ENCODE results near the gene OR1I1.
"Not testable (repeated sequence)": the region's sequence is repeated elsewhere in the genome, so short reads cannot be mapped to it uniquely, and the experiment has no call there.

Gene OR1I1, protein sequence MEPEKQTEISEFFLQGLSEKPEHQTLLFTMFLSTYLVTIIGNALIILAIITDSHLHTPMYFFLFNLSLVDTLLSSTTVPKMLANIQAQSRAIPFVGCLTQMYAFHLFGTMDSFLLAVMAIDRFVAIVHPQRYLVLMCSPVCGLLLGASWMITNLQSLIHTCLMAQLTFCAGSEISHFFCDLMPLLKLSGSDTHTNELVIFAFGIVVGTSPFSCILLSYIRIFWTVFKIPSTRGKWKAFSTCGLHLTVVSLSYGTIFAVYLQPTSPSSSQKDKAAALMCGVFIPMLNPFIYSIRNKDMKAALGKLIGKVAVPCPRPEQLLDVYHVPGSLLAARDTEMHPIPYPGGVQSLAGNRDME

DNA sequence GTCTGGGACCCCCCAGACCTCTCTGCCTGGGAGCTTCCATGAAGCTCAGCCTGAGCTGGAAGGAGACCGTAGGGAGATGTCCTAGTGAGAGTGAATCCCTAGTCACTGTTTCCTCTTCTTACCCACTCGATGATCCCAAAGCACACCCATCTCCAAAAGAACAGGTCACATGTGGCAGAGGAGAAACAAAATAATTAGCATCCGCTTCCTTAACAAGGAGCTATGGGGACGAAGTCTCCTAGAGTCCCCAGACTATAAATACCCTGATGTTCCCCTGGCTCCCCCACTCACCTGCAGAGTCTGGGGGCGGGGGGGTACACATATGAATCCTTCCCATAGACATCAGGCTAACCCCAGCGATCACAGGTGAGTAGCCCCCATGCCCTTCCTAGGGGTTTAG, at the start of gene OR1I1:
OR1I1 (plus strand) TSS at position 301 of the 400 bp plus-strand sequence. CDS start 4,855 bp downstream, outside the sequence.
- DNase-seq: no peak

GRCh38 chr19:15035795-15036311, 46.2 kb upstream of the OR1I1 start:
- DNase-seq: no peak

DNA sequence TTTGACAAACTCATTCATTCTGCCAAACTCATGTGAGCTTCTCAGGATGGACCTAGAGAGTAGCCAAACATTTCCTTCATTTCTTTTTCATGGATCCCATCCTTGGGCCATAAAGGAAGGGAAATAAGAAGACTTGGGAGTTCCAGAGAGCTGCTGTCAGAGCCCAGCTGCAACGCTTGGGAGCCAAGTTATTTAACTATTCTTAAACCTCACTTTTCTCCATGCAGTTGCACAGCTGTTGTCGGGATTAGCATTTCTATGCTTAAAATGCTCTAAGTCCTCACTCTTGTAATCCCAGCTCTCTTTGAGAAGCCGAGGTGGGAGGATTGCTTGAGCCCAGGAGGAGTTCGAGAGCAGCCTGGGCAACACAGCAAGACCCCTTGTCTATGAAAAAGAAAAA, 44.4 kb upstream of the OR1I1 start:
- no peak for DNase-seq

DNA sequence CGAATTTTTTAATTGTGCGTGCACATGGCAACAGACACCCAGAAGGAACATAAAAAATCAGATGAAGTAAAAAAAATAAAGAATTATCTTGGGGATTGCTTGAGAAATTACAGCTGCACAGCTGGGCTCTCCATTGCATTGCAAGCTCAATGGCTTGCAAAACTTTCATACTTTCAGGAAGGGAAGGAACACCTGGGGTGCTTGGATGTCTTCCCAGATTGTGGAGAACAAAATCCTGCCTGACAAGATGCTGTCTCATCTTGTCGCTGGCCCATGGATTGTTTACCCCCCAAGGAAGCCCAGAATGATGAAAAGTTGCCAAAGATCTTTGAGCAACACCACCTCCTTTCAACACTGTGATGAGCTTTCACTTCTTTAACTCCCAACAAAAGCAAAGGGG, 43.7 kb upstream of the OR1I1 start:
- DNase-seq: no peak

GRCh38 chr19:15042003-15042402, 40.0 kb upstream of the OR1I1 start:
- DNase-seq: no peak

- no peak for DNase-seq
Observed at GRCh38 chr19:15042826-15043225, 39.2 kb upstream of the OR1I1 start.

GRCh38 chr19:15045506-15045905, 36.5 kb upstream of the OR1I1 start:
- no peak for DNase-seq

GRCh38 chr19:15047680-15048079, 34.3 kb upstream of the OR1I1 start:
- DNase-seq: no peak

- no peak for DNase-seq
Observed at GRCh38 chr19:15048128-15048527, 33.9 kb upstream of the OR1I1 start.

GRCh38 chr19:15048885-15049541, 33.0 kb upstream of the OR1I1 start, which contains the start of gene CASP14:
TSS of gene CASP14 (plus strand) at chr19:15049480. CDS start at chr19:15052252, 2,772 bp downstream.
- DNase-seq: no peak

DNA sequence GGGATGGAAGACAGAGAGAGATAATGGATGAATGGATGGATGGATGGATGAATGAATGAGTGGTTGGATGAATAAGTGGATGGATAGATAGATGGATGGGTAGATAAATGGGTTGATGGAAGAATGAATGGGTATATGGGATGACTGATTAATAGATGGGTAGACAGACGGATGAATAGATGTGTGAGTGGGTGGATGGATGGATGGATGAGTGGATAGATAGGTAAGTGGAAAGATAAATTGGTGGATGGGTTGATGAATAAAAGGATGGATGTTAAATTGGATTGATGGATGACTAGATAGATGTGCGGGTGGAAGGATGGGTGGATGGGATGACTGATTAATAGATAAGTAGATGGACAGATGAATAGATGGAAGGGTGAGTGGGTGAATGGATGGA, 31.4 kb upstream of the OR1I1 start:
- DNase-seq: no peak

- DNase-seq: no peak
Observed at GRCh38 chr19:15062036-15062435, 20.0 kb upstream of the OR1I1 start.

DNA sequence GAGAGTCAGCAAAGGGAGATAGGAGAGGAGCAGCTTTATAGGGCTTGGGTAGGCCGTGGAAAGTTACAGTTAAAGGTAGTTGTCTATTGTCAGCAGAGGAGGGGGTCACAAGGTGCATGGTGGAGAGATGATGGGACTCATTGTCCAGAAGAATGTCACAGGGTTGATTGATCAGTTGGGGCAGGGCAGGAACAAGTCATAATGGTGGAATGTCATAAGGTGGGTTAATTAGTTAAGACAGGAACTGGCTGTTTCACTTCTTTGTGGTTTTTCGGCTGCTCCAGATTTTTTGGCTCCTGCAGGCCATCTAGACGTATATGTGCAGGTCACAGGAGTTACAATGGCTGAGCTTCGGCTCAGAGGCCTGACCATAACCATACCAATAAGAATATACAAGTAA, 11.6 kb upstream of the OR1I1 start:
- not testable (repeated sequence) for DNase-seq

- DNase-seq: no peak
Observed at GRCh38 chr19:15072930-15073647, 8.9 kb upstream of the OR1I1 start.

GRCh38 chr19:15074371-15074770, 7.6 kb upstream of the OR1I1 start:
- no peak for DNase-seq

DNA sequence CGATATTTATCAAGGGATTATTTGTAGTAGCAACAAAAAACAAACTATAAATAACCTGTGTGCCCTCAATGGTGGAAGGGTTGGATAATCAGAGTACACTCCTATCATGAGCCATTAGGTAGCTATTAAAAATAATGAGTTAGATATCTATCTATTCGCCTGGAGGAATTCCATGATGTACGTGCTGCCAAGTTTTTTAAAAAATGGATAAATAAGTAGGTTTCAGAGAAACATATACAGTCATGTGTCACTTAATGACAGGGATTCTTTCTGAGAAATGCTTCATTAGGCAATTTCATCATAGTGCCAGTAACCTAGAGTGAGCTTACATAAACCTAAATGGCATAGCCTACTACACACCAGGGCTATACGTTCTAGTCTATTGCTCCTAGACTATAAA, 6.2 kb upstream of the OR1I1 start:
- DNase-seq: no peak

GRCh38 chr19:15080002-15080401, 2.0 kb upstream of the OR1I1 start:
- DNase-seq: not testable (repeated sequence)

GRCh38 chr19:15087182-15087581, 5.2 kb downstream of the OR1I1 start:
- DNase-seq: no peak

DNA sequence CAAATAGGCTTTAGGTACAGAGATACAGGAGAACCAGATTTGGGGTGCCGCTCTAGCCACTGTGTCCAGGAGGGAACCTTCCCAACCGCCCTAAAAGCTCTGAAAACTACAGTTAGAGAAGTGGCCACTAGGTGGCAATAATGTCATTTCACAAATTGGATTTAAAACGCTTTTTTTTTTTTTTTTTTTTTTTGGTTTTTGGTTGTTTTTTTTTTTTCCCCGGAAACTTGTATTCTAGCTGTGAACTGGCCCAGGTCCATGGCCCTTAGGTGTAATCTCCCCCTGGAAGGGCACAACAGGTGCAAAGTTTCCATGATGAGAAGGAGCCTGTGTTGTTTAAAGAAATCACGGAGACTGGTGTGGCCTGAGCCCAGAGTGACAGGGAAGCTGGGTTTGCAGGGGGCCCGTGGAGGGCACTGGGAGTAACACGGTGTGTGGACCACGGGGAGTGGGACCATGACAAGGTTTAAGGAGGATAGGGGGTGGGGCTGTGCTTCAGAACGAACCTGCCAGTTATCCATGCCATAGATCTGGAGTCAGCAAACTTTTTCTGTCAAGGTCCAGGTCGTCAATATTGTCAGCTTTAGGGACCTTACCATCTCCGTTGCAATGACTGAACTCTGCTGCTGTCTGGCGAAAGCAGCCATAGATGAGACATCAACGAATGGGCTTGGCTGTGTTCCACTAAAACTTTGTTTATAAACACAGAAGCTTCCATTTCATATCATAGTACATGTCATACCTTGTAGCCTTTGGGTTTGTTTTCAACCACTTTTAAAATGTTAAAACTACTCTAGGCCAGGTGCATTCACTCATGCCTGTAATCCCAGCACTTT, 10.1 kb downstream of the OR1I1 start:
- DNase-seq: peak; percentile 72

- DNase-seq: no peak
Observed at GRCh38 chr19:15093001-15093400, 11.0 kb downstream of the OR1I1 start.

DNA sequence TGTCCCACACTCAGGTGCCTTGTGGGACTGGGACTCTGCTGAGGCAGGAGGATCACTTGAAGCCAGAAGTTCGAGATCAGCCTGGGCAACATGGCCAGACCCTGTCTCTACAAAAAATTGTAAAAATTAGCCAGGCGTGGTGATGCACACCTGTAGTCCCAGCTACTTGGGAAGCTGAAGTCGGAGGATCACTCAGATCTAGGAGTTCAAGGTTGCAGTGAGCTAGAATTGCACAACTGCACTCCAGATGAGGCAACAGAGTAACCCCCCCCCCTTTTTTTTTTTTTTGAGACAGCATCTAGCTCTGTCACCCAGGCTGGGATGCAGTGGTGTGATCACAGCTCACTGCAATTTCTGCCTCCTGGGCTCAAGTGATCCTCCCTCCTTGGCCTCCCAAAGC, 14.2 kb downstream of the OR1I1 start:
- DNase-seq: no peak

DNA sequence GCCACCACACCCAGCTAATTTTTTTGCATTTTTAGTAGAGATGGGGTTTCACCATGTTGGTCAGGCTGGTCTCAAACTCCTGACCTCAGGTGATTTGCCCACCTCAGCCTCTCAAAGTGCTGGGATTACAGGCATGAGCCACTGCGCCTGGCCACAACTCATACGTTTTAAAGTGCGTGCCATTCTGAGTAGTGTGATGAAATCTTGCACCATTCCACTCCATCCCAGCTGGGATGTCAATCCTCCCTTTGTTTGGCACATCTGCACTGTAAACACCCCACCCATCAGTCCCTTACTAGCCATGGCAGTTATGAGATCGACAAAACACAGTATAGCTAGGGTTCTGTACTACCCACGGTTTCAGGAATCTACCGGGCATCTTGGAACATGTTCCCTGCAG, 16.0 kb downstream of the OR1I1 start:
- not testable (repeated sequence) for DNase-seq

DNA sequence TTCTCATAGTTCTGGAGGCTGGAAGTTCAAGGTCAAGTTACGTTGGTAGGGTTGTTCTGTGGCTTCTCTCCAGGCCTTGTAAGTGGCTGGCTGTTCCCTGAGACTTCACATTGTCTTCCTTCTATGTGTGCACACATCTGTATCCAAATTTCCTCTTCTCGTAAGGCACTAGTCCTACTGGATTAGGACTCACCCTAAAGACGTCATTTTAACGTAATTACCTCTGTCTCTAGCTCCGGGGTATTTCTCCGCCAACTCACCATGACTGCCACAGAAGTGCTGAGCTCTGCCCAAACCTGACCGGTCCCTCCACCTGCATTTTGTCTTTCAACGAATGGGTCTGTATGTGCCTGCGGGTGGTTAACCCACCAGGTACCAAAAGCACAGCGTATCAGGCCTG, 16.4 kb downstream of the OR1I1 start:
- DNase-seq: no peak
